Measurements from ENCODE around the gene AUTS2.

AUTS2 gene

GRCh38 chr7:70595755-70596597 lies 997.7 kb downstream of the AUTS2 start (continued):
- TF ChIP-seq, protein P1, sequence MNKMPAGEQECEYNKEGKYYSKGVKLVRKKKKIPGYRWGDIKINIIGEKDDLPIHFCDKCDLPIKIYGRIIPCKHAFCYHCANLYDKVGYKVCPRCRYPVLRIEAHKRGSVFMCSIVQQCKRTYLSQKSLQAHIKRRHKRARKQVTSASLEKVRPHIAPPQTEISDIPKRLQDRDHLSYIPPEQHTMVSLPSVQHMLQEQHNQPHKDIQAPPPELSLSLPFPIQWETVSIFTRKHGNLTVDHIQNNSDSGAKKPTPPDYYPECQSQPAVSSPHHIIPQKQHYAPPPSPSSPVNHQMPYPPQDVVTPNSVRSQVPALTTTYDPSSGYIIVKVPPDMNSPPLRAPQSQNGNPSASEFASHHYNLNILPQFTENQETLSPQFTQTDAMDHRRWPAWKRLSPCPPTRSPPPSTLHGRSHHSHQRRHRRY (tag by site-specific recombination; IDR thresholded peaks at IDR 0.05): no peak
- TF ChIP-seq ZNF843 (tag by site-specific recombination; IDR thresholded peaks at IDR 0.05) (no peak), SP2 (tag by site-specific recombination; IDR thresholded peaks at IDR 0.05) (peak; percentile 53), ZNF596 (tag by site-specific recombination; IDR thresholded peaks at IDR 0.05) (no peak)

GRCh38 chr7:70596598-70596913 lies 998.3 kb downstream of the AUTS2 start:
- Histone ChIP-seq H3K4me1 (ENCODE audit: control insufficient read depth, insufficient read depth, low read length) (peaks cover 12% of the 10 kb centered on the region), H3K9me3 (ENCODE audit: control insufficient read depth, insufficient read depth, low read depth, low read length) (0 out of 2 replicates have a peak, but pooled peaks cover 2% of the 10 kb centered on the region), H3K4me3 (ENCODE audit: low read depth, low read length) (peak overlapping the region; percentile 62), H3K36me3 (ENCODE audit: control insufficient read depth in 2 of 2, insufficient read depth in 1 of 2, low read length in 2 of 2) (no peaks in the 10 kb centered on the region), H3K27ac (ENCODE audit: extremely low read depth, low read depth, low read length) (peak overlapping the region; percentile 5; the same call in 1 of the 2 replicates)
- TF ChIP-seq ZNF335 (tag by site-specific recombination; conservative IDR thresholded peaks at IDR 0.05): 0 out of 2 replicates have a peak, but pooled peaks have one; percentile 0
- no peak for TF ChIP-seq SP3 (tag by site-specific recombination; IDR thresholded peaks at IDR 0.05)
- POLR2A ChIA-PET: interaction anchor here (0.8 to 1.8 kb wide), 4 partner anchors 12 to 99 kb away, joined by 3 to 13 read pairs (median 4); no protein-coding TSS in a partner anchor
- CTCF ChIA-PET: interaction anchor here (0.6 to 0.8 kb wide), 3 partner anchors 25 to 117 kb away, joined by 3 to 4 read pairs (median 3); no protein-coding TSS in a partner anchor

DNA sequence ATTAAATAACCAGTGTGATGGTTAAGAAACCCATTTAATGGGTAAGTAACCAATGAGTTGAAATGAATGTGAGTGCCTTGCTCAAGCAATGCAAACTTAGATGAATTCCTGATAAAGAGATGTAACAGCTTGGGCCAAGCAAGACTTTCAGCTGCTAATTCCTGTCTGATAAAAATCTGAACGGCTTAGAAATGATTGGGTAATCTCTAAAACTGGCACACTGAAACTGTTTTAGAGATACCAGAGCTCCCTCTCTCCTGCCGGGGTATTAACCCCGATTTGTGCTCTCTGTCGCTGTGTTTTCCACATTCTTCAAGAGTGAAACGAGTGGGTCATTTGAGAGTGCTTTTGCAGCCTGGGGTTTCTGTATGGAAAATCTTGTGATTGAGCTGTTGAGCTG lies 998.8 kb downstream of the AUTS2 start:
- no peak overlapping the region for H3K27ac ChIP-seq (ENCODE audit: extremely low read depth, low read depth, low read length)
- H3K4me3 ChIP-seq (ENCODE audit: low read depth, low read length): peak overlapping the region; percentile 12; the same call in 1 of the 2 replicates
- peaks cover 12% of the 10 kb centered on the region for H3K4me1 ChIP-seq (ENCODE audit: control insufficient read depth, insufficient read depth, low read length)
- CTCF ChIA-PET: interaction anchor here (0.6 to 0.7 kb wide), 3 partner anchors 24 to 945 kb away, joined by 3 read pairs; no protein-coding TSS in a partner anchor
- H3K36me3 ChIP-seq (ENCODE audit: control insufficient read depth in 2 of 2, insufficient read depth in 1 of 2, low read length in 2 of 2): no peaks in the 10 kb centered on the region
- H3K9me3 ChIP-seq (ENCODE audit: control insufficient read depth, insufficient read depth, low read depth, low read length): 0 out of 2 replicates have a peak, but pooled peaks cover 2% of the 10 kb centered on the region
- POLR2A ChIA-PET: interaction anchor here (1.0 to 1.2 kb wide), 2 partner anchors 17 to 99 kb away, joined by 3 to 4 read pairs; no protein-coding TSS in a partner anchor
- TF ChIP-seq, protein P2, sequence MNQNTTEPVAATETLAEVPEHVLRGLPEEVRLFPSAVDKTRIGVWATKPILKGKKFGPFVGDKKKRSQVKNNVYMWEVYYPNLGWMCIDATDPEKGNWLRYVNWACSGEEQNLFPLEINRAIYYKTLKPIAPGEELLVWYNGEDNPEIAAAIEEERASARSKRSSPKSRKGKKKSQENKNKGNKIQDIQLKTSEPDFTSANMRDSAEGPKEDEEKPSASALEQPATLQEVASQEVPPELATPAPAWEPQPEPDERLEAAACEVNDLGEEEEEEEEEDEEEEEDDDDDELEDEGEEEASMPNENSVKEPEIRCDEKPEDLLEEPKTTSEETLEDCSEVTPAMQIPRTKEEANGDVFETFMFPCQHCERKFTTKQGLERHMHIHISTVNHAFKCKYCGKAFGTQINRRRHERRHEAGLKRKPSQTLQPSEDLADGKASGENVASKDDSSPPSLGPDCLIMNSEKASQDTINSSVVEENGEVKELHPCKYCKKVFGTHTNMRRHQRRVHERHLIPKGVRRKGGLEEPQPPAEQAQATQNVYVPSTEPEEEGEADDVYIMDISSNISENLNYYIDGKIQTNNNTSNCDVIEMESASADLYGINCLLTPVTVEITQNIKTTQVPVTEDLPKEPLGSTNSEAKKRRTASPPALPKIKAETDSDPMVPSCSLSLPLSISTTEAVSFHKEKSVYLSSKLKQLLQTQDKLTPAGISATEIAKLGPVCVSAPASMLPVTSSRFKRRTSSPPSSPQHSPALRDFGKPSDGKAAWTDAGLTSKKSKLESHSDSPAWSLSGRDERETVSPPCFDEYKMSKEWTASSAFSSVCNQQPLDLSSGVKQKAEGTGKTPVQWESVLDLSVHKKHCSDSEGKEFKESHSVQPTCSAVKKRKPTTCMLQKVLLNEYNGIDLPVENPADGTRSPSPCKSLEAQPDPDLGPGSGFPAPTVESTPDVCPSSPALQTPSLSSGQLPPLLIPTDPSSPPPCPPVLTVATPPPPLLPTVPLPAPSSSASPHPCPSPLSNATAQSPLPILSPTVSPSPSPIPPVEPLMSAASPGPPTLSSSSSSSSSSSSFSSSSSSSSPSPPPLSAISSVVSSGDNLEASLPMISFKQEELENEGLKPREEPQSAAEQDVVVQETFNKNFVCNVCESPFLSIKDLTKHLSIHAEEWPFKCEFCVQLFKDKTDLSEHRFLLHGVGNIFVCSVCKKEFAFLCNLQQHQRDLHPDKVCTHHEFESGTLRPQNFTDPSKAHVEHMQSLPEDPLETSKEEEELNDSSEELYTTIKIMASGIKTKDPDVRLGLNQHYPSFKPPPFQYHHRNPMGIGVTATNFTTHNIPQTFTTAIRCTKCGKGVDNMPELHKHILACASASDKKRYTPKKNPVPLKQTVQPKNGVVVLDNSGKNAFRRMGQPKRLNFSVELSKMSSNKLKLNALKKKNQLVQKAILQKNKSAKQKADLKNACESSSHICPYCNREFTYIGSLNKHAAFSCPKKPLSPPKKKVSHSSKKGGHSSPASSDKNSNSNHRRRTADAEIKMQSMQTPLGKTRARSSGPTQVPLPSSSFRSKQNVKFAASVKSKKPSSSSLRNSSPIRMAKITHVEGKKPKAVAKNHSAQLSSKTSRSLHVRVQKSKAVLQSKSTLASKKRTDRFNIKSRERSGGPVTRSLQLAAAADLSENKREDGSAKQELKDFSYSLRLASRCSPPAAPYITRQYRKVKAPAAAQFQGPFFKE (tag by site-specific recombination; IDR thresholded peaks at IDR 0.05; ENCODE audit: borderline replicate concordance): no peak
- TF ChIP-seq ZNF692 (tag by site-specific recombination; IDR thresholded peaks at IDR 0.05) (no peak), ZNF501 (tag by site-specific recombination; IDR thresholded peaks at IDR 0.05) (no peak), ZIC2 (tag by site-specific recombination; IDR thresholded peaks at IDR 0.05) (no peak), ZNF488 (tag by site-specific recombination; IDR thresholded peaks at IDR 0.05) (no peak), ZSCAN30 (tag by site-specific recombination; IDR thresholded peaks at IDR 0.05) (no peak), ZNF366 (tag by site-specific recombination; conservative IDR thresholded peaks at IDR 0.05) (no peak), ZNF514 (tag by site-specific recombination; IDR thresholded peaks at IDR 0.05) (no peak), ZNF133 (tag by site-specific recombination; IDR thresholded peaks at IDR 0.05) (no peak), ZNF610 (tag by site-specific recombination; IDR thresholded peaks at IDR 0.05; ENCODE audit: borderline replicate concordance) (no peak), KLF7 (tag by site-specific recombination; IDR thresholded peaks at IDR 0.05; ENCODE audit: borderline replicate concordance) (no peak), ZNF157 (tag by site-specific recombination; IDR thresholded peaks at IDR 0.05) (no peak)
- TF ChIP-seq, protein P3, sequence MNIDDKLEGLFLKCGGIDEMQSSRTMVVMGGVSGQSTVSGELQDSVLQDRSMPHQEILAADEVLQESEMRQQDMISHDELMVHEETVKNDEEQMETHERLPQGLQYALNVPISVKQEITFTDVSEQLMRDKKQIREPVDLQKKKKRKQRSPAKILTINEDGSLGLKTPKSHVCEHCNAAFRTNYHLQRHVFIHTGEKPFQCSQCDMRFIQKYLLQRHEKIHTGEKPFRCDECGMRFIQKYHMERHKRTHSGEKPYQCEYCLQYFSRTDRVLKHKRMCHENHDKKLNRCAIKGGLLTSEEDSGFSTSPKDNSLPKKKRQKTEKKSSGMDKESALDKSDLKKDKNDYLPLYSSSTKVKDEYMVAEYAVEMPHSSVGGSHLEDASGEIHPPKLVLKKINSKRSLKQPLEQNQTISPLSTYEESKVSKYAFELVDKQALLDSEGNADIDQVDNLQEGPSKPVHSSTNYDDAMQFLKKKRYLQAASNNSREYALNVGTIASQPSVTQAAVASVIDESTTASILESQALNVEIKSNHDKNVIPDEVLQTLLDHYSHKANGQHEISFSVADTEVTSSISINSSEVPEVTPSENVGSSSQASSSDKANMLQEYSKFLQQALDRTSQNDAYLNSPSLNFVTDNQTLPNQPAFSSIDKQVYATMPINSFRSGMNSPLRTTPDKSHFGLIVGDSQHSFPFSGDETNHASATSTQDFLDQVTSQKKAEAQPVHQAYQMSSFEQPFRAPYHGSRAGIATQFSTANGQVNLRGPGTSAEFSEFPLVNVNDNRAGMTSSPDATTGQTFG (tag by site-specific recombination; IDR thresholded peaks at IDR 0.05; ENCODE audit: borderline replicate concordance): no peak
